Transverse colon (tissue), 4 donors: Measurements from ENCODE around the gene HELZ. TPM values are rescaled to one million over a fixed set of nuclear protein-coding genes. Genes with fewer than 3 reads are reported as not detected.

ENCODE experiments used
- DNase-seq: peaks from one replicate; pipeline ENCODE4 v3.0.0-alpha.2; 2019
- H3K27ac ChIP-seq, 4 donors: fragments of 200-600 bp; sonication (generic); 2 replicates each; pipeline ENCODE4 v1.5.1; 2016 to 2018; ENCODE audit warnings: inconsistent platforms in 4 of 4
- H3K27me3 ChIP-seq: fragments of 200-600 bp; sonication (generic); 2 replicates; pipeline ENCODE4 v1.5.1; 2017; ENCODE audit warnings: inconsistent platforms
- H3K36me3 ChIP-seq, 4 donors: fragments of 200-600 bp; sonication (generic); 2 replicates each; pipeline ENCODE4 v1.5.1; 2017 to 2019; ENCODE audit warnings: inconsistent platforms in 4 of 4
- H3K4me1 ChIP-seq, 4 donors: fragments of 200-600 bp; sonication (generic); 2 replicates each; pipeline ENCODE4 v1.5.1; 2017 to 2020; ENCODE audit warnings: inconsistent platforms in 4 of 4
- H3K4me3 ChIP-seq, 4 donors: fragments of 200-600 bp; sonication (generic); 1 replicate in 1 of 4; 2 replicates in 3 of 4; pipeline versions ENCODE4 v1.5.1 to v1.6.1; 2017 to 2019; ENCODE audit warnings: inconsistent platforms in 4 of 4
- H3K9me3 ChIP-seq, 2 donors: fragments of 200-600 bp; sonication (generic); 2 replicates each; pipeline ENCODE4 v1.5.1; 2017 to 2019; ENCODE audit warnings: inconsistent platforms in 2 of 2
- EP300 ChIP-seq: sonication (generic); formaldehyde crosslinking; IDR thresholded peaks from one replicate; pipeline ENCODE4 v1.6.1; 2017; ENCODE audit warnings: antibody characterized with exemption, low read depth
- POLR2A ChIP-seq: fragments of 450-650 bp; IDR thresholded peaks from one replicate; pipeline ENCODE4 v1.6.1; 2016; ENCODE audit warnings: antibody characterized with exemption, mild to moderate bottlenecking, moderate library complexity
- POLR2AphosphoS5 ChIP-seq, 3 donors: sonication (generic); formaldehyde crosslinking; IDR thresholded peaks; one replicate each; pipeline ENCODE4 v1.6.1; 2016; ENCODE audit warnings: antibody characterized with exemption in 3 of 3
- WGBS, 2 donors: methylation state at CpG; one replicate each; pipeline ENCODE4 v1.1.5; 2018; ENCODE audit warnings: low coverage in 1 of 2; 5-methylcytosine and 5-hydroxymethylcytosine counted together
- in situ Hi-C, 4 donors: fragments of 200-750 bp; cut with MboI; loops; one replicate each; pipeline versions ENCODE4 v1.15.0 to v1.15.1; 2017; ENCODE audit warnings: low sequenced_read_pairs in 3 of 4, low pct_ligation_motif_present in 1 of 4, low pct_unique_long_range_greater_than_20kb in 1 of 4
- intact Hi-C: fragments of 100-400 bp; cut with DNase I; formaldehyde crosslinking; loops from one replicate; pipeline ENCODE4 v1.15.1; 2023; ENCODE audit warnings: low total_unique reads
- total RNA-seq, 4 donors: library from RNA; depleted of rRNA; stranded (reverse); fragments of >200 nt; gene quantifications; one replicate each; pipeline ENCODE4 v1.1.0, GENCODE V29; 2016
- TF ChIP-seq, protein P1 (sequence below), 5 experiments: fragments of 200-600 bp in 3 of 5; fragments of 450-650 bp in 2 of 5; sonication (generic) in 3 of 5; IDR thresholded peaks; 1 replicate in 2 of 5; 2 replicates in 3 of 5; pipeline ENCODE4 v1.5.1; 2016 to 2017; ENCODE audit warnings: antibody characterized with exemption in 5 of 5, inconsistent platforms in 3 of 5, mild to moderate bottlenecking in 2 of 5, moderate library complexity in 1 of 5

Gene HELZ, protein sequence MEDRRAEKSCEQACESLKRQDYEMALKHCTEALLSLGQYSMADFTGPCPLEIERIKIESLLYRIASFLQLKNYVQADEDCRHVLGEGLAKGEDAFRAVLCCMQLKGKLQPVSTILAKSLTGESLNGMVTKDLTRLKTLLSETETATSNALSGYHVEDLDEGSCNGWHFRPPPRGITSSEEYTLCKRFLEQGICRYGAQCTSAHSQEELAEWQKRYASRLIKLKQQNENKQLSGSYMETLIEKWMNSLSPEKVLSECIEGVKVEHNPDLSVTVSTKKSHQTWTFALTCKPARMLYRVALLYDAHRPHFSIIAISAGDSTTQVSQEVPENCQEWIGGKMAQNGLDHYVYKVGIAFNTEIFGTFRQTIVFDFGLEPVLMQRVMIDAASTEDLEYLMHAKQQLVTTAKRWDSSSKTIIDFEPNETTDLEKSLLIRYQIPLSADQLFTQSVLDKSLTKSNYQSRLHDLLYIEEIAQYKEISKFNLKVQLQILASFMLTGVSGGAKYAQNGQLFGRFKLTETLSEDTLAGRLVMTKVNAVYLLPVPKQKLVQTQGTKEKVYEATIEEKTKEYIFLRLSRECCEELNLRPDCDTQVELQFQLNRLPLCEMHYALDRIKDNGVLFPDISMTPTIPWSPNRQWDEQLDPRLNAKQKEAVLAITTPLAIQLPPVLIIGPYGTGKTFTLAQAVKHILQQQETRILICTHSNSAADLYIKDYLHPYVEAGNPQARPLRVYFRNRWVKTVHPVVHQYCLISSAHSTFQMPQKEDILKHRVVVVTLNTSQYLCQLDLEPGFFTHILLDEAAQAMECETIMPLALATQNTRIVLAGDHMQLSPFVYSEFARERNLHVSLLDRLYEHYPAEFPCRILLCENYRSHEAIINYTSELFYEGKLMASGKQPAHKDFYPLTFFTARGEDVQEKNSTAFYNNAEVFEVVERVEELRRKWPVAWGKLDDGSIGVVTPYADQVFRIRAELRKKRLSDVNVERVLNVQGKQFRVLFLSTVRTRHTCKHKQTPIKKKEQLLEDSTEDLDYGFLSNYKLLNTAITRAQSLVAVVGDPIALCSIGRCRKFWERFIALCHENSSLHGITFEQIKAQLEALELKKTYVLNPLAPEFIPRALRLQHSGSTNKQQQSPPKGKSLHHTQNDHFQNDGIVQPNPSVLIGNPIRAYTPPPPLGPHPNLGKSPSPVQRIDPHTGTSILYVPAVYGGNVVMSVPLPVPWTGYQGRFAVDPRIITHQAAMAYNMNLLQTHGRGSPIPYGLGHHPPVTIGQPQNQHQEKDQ (N-terminal part only)
- 100 to 1,000 TPM in 1 of 4 donors, 10 to 100 TPM in 3; 31.8 to 126 (median 56.0) TPM for total RNA-seq

DNA sequence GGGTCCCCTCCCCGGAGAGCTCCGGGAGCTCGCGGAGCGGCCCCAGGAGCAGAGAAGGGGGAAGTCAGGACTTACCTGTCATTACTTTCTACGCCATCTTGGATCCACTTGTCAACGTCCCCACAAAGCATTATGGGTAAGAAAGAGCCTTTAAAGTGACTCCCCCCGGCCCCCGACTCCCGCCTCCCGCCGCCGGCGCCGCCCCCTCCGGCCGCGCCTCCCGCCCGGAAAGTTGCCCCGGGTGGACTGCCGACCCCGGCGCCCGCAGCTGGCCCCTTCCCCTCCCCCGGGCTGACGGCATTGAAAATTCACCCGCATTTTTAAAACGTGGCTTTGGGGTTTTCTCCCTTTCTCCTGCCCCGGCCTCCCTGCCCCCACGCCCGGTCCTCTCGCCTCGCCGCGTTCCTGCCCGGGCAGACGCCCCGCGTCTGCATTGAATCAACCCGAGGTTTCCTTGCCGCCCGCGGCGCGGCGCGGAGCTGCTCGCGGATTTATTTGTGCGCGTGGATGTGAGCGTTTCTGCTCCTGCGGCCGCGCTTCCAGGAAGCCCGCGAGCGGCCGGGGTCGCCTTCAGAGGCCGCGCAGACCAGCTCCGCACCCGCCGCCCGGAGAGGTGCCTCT is at the start of gene HELZ:
HELZ (minus strand) TSS at position 124 of the 621 bp plus-strand sequence. CDS start 26,392 bp downstream, outside the sequence.
- no peaks in the 10 kb centered on the region for H3K9me3 ChIP-seq
- peaks cover 3 to 53% (median 34%) of the 10 kb centered on the region in 4 donors for H3K4me1 ChIP-seq
- peak within 1 kb of the TSS; percentile 83 to 94 (median 92) for H3K27ac ChIP-seq
- in situ Hi-C loops (no loop called here), intact Hi-C loops (no loop called here)
- TF ChIP-seq POLR2AphosphoS5 (IDR thresholded peaks at IDR 0.05), result peak in 1 of 3 donors; percentile 20
- TF ChIP-seq POLR2A, result peak; percentile 32
- TF ChIP-seq EP300, result no peak
- TF ChIP-seq, protein P1, sequence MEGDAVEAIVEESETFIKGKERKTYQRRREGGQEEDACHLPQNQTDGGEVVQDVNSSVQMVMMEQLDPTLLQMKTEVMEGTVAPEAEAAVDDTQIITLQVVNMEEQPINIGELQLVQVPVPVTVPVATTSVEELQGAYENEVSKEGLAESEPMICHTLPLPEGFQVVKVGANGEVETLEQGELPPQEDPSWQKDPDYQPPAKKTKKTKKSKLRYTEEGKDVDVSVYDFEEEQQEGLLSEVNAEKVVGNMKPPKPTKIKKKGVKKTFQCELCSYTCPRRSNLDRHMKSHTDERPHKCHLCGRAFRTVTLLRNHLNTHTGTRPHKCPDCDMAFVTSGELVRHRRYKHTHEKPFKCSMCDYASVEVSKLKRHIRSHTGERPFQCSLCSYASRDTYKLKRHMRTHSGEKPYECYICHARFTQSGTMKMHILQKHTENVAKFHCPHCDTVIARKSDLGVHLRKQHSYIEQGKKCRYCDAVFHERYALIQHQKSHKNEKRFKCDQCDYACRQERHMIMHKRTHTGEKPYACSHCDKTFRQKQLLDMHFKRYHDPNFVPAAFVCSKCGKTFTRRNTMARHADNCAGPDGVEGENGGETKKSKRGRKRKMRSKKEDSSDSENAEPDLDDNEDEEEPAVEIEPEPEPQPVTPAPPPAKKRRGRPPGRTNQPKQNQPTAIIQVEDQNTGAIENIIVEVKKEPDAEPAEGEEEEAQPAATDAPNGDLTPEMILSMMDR (IDR thresholded peaks at IDR 0.05), result no peak
- peak; percentile 83 for DNase-seq
- 1% methylated on average over 62 of the region's 67 CpGs; no CpG with 5 or more reads in 1 of the 2 donors for WGBS, 2 donors
- no peaks in the 10 kb centered on the region for H3K27me3 ChIP-seq
- peak within 1 kb of the TSS; percentile 93 to 100 (median 100) for H3K4me3 ChIP-seq
- H3K36me3 ChIP-seq, result no peaks in the 10 kb centered on the region

DNA sequence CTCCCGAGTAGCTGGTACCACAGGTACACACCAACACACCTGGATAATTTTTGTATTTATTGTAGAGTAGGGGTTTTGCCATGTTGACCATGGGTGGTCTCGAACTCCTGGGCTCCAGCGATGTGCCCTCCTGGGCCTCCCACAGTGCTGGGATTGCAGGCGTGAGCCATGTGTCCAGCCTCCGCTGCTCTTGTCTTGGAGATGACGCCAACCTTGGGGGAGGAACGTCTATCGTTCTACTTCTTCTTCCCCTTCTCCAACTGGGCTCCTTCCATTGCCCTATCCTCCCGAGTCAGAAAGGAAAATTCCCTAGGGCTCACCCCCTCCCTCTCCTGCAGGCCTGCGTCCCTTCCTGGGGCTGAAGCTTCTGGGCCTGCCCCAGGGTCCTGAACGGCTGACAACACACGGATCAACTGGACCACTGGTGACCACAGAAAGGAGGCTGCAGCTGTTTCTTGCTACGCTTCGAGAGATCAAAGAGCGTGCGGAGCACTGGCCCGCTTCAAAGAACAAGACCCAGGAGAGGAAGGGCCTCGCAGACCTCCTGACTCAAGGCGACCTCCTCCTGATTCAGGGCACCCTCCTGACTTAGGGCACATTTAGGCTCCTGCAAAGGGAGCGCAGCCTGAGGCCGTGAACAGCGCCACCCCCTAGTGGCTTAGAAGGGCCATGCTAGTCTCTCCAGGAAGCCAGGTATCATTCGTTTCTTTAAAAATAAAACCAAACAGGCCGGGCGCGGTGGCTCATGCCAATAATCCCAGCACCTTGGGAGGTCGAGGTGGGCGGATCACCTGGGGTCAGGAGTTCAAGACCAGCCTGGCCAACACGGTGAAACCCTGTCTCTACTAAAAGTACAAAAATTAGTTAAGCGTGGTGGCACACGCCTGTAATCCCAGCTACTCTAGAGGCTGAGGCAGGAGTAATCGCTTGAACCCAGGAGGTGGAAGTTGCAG is 48.5 kb upstream of the HELZ start:
- peak; percentile 74 for DNase-seq
- WGBS, 2 donors, result 54 to 76% methylated on average over 7 to 32 of the region's 32 CpGs
- intact Hi-C loops (no loop called here), in situ Hi-C loops (no loop called here)
- H3K27ac ChIP-seq, result no peak overlapping the region
- H3K27me3 ChIP-seq, result no peaks in the 10 kb centered on the region
- no peaks in the 10 kb centered on the region for H3K9me3 ChIP-seq
- peaks cover 0 to 14% (median 0%) of the 10 kb centered on the region in 4 donors for H3K4me1 ChIP-seq
- TF ChIP-seq POLR2AphosphoS5 (IDR thresholded peaks at IDR 0.05) (no peak), EP300 (no peak), POLR2A (no peak)
- TF ChIP-seq, protein P1 (IDR thresholded peaks at IDR 0.05), result peak; percentile 68 to 83 (median 77)
- no peaks in the 10 kb centered on the region for H3K36me3 ChIP-seq
- H3K4me3 ChIP-seq, result peak overlapping the region in 1 of 4 donors; percentile 18

DNA sequence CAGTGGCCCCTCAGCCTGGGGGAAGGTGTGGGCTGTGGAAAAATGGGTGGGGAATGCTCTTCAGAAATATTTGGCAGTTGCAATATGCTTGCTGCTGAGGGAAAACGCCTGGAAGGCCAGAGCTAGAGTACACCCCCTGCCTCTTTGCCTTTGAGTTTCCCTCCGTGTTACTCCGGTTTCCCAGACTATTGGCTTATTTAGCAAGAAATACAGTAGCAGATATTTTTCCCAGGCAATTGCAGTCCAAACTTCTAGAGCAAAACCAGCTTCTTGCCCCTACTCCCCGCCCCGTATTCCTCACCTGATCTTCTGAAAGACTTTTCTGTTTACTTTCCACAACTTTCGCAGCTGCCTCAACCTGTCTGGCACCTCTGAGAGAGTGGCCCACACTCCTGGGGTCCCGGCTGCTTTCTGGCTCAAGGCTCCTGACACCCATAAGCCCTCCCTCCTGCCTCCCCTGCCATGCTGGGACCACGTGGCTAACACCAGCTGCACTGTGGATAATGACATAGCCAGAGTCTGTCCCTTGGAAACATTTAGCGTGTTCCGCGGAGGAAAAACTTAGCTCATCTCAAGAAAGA is 45.8 kb upstream of the HELZ start:
- WGBS, 2 donors, result 65 to 79% methylated on average over 7 to 11 of the region's 11 CpGs
- Histone ChIP-seq H3K9me3 (no peaks in the 10 kb centered on the region), H3K27me3 (no peaks in the 10 kb centered on the region), H3K36me3 (no peaks in the 10 kb centered on the region), H3K4me3 (no peak overlapping the region), H3K4me1 (peaks cover 0 to 14% (median 0%) of the 10 kb centered on the region in 4 donors), H3K27ac (no peak overlapping the region)
- TF ChIP-seq POLR2A (no peak), POLR2AphosphoS5 (IDR thresholded peaks at IDR 0.05) (no peak), EP300 (no peak)
- TF ChIP-seq, protein P1 (IDR thresholded peaks at IDR 0.05), result no peak
- no peak for DNase-seq
- intact Hi-C loops (no loop called here), in situ Hi-C loops (no loop called here)
